Ascending aorta (tissue), 2 donors: ENCODE results near the gene MVD. TPM values are rescaled to one million over a fixed set of nuclear protein-coding genes. Genes with fewer than 3 reads are reported as not detected.

Experiments
- DNase-seq, 2 donors: peaks; one replicate each; pipeline ENCODE4 v3.0.0-alpha.2; 2019; ENCODE audit warnings: low spot score in 2 of 2
- H3K27ac ChIP-seq, 2 donors: fragments of 200-600 bp; sonication (generic); one replicate each; pipeline ENCODE4 v1.5.1; 2016 to 2017; ENCODE audit warnings: mild to moderate bottlenecking in 1 of 2
- H3K27me3 ChIP-seq: fragments of 200-600 bp; sonication (generic); one replicate; pipeline ENCODE4 v1.5.1; 2017
- H3K36me3 ChIP-seq, 2 donors: fragments of 200-600 bp; sonication (generic); one replicate each; pipeline ENCODE4 v1.5.1; 2016
- H3K4me1 ChIP-seq, 2 donors: fragments of 200-600 bp; sonication (generic); one replicate each; pipeline ENCODE4 v1.5.1; 2016 to 2017; ENCODE audit warnings: mild to moderate bottlenecking in 1 of 2
- H3K4me3 ChIP-seq, 2 donors: fragments of 200-600 bp; sonication (generic); one replicate each; pipeline ENCODE4 v1.5.1; 2016 to 2017; ENCODE audit warnings: mild to moderate bottlenecking in 1 of 2
- H3K9me3 ChIP-seq, 2 donors: fragments of 200-600 bp; sonication (generic); one replicate each; pipeline ENCODE4 v1.5.1; 2016
- intact Hi-C: fragments of 100-400 bp; cut with DNase I; formaldehyde crosslinking; loops from one replicate; pipeline ENCODE4 v1.15.1; 2023
- total RNA-seq: library from RNA; depleted of rRNA; stranded (reverse); fragments of >200 nt; gene quantifications from one replicate; pipeline ENCODE4 v1.1.0, GENCODE V29; 2016
- TF ChIP-seq, protein P1 (sequence below), 3 experiments: fragments of 200-600 bp in 2 of 3; fragments of 450-650 bp in 1 of 3; sonication (generic) in 2 of 3; IDR thresholded peaks; one replicate each; pipeline ENCODE4 v1.5.1; 2016 to 2019; ENCODE audit warnings: antibody characterized with exemption in 3 of 3, mild to moderate bottlenecking in 1 of 3, moderate library complexity in 1 of 3

MVD gene
- total RNA-seq, 1 donor from 2014 or later = 72.9 TPM

DNA sequence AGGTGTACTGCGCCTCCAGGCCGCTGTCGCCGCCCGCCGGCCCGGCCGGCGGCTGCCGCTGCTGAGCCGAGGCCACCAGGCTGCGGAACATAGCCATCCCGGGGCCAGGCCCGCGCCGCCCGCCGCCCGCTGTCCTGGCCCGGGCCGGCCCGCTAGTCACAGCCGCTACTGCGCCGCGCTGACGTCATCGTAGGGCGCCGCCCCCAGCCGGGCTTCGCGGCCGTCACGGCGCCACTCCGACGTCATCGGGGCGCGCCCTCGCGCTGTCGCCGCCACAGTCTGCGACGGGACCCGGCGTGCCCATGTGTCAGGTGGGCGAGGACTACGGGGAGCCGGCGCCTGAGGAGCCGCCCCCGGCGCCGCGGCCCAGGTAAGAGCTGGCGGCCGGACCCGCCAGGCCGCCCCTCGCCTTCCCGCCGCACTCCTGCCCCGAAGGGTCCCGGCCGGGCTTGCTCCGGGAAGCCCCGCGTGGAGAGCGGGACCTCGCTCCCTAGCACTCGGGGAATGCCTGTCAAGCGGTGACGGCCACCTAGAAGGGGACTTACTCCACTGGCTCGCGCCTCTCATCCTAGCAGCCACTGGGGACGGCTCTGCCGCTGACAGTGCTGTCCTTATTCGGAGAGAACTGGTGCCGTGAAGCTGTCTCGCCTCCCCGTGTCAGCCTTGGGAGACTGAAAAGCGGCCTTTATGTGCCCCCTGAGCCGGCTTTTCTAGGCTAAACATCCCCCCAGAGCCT lies 43.5 kb upstream of the MVD start, which contains the start of the genes CTU2 and RNF166:
TSS of gene CTU2 (plus strand) at position 275 of the 736 bp plus-strand sequence. CDS start at position 303, 28 bp downstream.
TSS of gene RNF166 (minus strand) at position 180 of the 736 bp plus-strand sequence. CDS start at position 97, 83 bp downstream.
- DNase-seq = peak; percentile 64 to 94
- TF ChIP-seq, protein P1, sequence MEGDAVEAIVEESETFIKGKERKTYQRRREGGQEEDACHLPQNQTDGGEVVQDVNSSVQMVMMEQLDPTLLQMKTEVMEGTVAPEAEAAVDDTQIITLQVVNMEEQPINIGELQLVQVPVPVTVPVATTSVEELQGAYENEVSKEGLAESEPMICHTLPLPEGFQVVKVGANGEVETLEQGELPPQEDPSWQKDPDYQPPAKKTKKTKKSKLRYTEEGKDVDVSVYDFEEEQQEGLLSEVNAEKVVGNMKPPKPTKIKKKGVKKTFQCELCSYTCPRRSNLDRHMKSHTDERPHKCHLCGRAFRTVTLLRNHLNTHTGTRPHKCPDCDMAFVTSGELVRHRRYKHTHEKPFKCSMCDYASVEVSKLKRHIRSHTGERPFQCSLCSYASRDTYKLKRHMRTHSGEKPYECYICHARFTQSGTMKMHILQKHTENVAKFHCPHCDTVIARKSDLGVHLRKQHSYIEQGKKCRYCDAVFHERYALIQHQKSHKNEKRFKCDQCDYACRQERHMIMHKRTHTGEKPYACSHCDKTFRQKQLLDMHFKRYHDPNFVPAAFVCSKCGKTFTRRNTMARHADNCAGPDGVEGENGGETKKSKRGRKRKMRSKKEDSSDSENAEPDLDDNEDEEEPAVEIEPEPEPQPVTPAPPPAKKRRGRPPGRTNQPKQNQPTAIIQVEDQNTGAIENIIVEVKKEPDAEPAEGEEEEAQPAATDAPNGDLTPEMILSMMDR (IDR thresholded peaks at IDR 0.05) = no peak
- H3K4me3 ChIP-seq = peak within 1 kb of the TSS; percentile 94 to 98
- H3K27ac ChIP-seq = peak within 1 kb of the TSS; percentile 73 to 81
- no peaks in the 10 kb centered on the region for H3K9me3 ChIP-seq
- no peaks in the 10 kb centered on the region for H3K27me3 ChIP-seq
- no peaks in the 10 kb centered on the region for H3K36me3 ChIP-seq
- intact Hi-C loops = loop anchor here (1.0 to 5.0 kb wide), 8 partner anchors 44 to 939 kb away; partner anchors contain the start of genes BANP, GALNS, KLHDC4 and MVD
- peaks cover 9 to 21% of the 10 kb centered on the region in 2 donors for H3K4me1 ChIP-seq

DNA sequence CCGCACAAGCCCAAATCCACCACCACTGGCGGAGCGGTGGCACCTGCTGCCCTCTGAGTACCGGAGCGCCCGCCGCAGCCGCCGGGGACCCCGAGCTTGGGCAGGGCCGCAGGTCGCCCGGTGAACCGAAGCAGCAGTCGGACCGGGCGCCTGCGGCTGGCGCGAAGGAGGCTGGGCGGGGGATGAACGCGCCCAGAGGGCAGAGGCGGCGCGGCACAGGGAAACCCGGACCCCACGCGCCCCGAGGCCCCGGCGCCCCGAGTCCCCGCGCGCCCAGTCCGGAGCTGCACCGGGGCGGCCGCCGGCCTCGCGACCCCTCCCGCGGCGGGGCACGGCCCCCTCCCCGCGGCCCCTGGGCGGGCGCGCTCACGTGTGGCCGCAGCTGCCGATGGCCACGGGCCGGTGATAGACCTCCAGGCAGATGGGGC lies 42.9 kb upstream of the MVD start:
- H3K36me3 ChIP-seq = no peaks in the 10 kb centered on the region
- DNase-seq = no peak
- intact Hi-C loops = loop anchor here (1.0 to 5.0 kb wide), 8 partner anchors 43 to 939 kb away; partner anchors contain the start of genes BANP, GALNS, KLHDC4 and MVD
- H3K27me3 ChIP-seq = no peaks in the 10 kb centered on the region
- H3K4me1 ChIP-seq = peaks cover 9 to 24% of the 10 kb centered on the region in 2 donors
- TF ChIP-seq, protein P1 (IDR thresholded peaks at IDR 0.05) = peak in 1 of 3 experiments; percentile 9
- H3K9me3 ChIP-seq = no peaks in the 10 kb centered on the region
- H3K4me3 ChIP-seq = peak overlapping the region; percentile 94 to 98
- H3K27ac ChIP-seq = peak overlapping the region; percentile 73 to 81

DNA sequence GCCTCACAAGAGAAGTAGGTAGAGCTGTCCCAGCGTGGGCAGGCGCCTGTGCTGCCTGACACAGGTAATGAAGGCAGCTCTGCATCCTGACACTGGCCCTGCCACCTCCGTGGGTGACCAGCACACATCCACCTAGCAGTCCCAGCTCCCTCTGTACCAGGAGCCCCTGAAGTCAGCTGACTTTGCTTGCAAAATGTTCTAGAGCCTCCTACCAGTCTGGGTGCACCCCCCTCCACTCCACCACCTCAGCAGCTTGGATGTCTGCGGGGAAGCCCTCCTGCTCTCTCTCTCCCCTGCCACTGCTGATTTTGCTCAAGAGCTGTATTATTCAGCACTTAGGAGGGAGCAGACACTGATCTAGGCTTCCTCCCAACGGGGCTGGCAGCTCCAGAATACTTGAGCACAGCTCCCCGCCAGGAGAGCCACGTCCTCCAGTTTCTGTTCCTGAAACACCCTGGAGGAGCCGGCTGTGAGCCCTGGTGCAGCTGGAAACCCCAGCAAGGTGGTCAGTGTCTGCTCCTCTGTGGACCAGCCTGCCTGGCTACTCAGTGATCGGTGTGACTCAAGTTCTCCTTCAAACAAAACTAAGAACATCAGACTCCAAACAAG lies 42.3 kb upstream of the MVD start:
- Histone ChIP-seq H3K27me3 (no peaks in the 10 kb centered on the region), H3K4me3 (peak overlapping the region; percentile 94 to 98), H3K36me3 (peaks cover 0 to under 1% of the 10 kb centered on the region in 2 donors), H3K4me1 (peaks cover 9 to 24% of the 10 kb centered on the region in 2 donors), H3K27ac (peak overlapping the region; percentile 73 to 81), H3K9me3 (no peaks in the 10 kb centered on the region)
- no peak for DNase-seq
- TF ChIP-seq, protein P1 (IDR thresholded peaks at IDR 0.05) = no peak
- intact Hi-C loops = loop anchor here (5.0 kb wide), 1 partner anchor 938 kb away; the partner anchor contains the start of gene KLHDC4

DNA sequence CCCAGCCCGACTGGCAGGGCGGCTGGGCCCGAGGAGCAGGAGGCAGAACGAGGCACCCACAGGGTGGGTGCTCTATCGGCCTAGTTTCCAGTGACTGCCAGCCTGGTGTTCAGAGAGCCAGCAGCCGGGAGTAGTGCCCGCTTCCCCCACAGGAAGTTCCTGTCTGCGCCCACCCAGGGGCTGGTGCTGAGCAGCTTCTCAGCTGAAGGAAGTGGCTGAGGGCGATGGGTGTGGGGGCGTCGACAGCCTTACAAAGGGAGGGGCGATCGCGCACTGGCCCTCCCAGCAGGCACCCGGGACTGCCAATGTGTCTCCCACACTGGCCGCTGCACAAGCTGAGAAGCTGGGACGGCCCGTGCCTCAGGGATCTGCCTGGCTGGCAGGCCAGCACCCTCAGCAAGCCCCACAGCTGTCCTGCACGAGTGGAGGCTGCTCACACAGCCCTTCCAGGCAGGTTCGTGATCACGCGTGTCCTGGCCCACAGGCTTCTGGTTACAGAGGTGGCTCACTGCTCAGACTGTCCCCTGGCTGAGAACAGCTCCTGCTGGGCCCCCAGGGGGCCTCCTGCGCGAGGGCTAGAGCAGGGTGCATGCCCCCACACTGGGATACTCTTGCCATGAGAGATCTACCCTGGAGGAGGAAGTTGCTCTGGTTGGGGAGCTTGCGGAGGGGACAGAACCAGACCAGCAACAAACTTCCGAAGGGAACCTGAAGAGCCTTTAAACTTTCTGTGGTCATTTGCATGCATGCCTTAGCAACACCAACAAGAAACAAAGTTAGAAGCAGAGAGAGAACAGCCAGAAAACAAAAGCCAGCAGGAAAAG lies 40.8 kb upstream of the MVD start:
- TF ChIP-seq, protein P1 (IDR thresholded peaks at IDR 0.05) = no peak
- Histone ChIP-seq H3K9me3 (no peaks in the 10 kb centered on the region), H3K4me1 (peaks cover 9 to 24% of the 10 kb centered on the region in 2 donors), H3K27me3 (no peaks in the 10 kb centered on the region), H3K4me3 (peak overlapping the region in 1 of 2 donors; percentile 6), H3K36me3 (peaks cover 12 to 14% of the 10 kb centered on the region in 2 donors), H3K27ac (peak overlapping the region; percentile 18 to 31)
- intact Hi-C loops = no loop called here
- no peak for DNase-seq
